ENCODE results near the gene SFXN1.
"Not testable (repeated sequence)": the region's sequence is repeated elsewhere in the genome, so short reads cannot be mapped to it uniquely, and the experiment has no call there.

Gene SFXN1

GRCh38 chr5:175494264-175495183, 16.2 kb downstream of the SFXN1 start:
- no peak for DNase-seq

GRCh38 chr5:175501759-175502158, 23.4 kb downstream of the SFXN1 start:
- no peak for DNase-seq

- peak; percentile 24 to 33 for DNase-seq
Measured at GRCh38 chr5:175507671-175508070, 29.3 kb downstream of the SFXN1 start.

GRCh38 chr5:175508896-175509295, 30.5 kb downstream of the SFXN1 start:
- no peak for DNase-seq

- DNase-seq: no peak
Measured at GRCh38 chr5:175513297-175513696, 34.9 kb downstream of the SFXN1 start.

GRCh38 chr5:175513726-175514125, 35.4 kb downstream of the SFXN1 start:
- no peak for DNase-seq

- DNase-seq: peak; percentile 17 to 33
Measured at GRCh38 chr5:175516933-175517823, 38.8 kb downstream of the SFXN1 start.

GRCh38 chr5:175517824-175518450, 39.6 kb downstream of the SFXN1 start:
- peak; percentile 87 to 91 for DNase-seq

- no peak for DNase-seq
Measured at GRCh38 chr5:175519006-175519405, 40.6 kb downstream of the SFXN1 start.

GRCh38 chr5:175520321-175520720, 42.0 kb downstream of the SFXN1 start:
- DNase-seq: peak; percentile 62 to 70

- DNase-seq: no peak
Measured at GRCh38 chr5:175520873-175521272, 42.5 kb downstream of the SFXN1 start.

- DNase-seq: peak; percentile 40 to 58
Measured at GRCh38 chr5:175521313-175521833, 43.0 kb downstream of the SFXN1 start.

- no peak for DNase-seq
Measured at GRCh38 chr5:175523292-175523691, 44.9 kb downstream of the SFXN1 start.

- DNase-seq: no peak
Measured at GRCh38 chr5:175524211-175524610, 45.9 kb downstream of the SFXN1 start.

- no peak for DNase-seq
Measured at GRCh38 chr5:175526691-175527090, 48.3 kb downstream of the SFXN1 start.

GRCh38 chr5:175531361-175531760, 53.0 kb downstream of the SFXN1 start:
- no peak for DNase-seq

- DNase-seq: peak; percentile 86 to 89
Measured at GRCh38 chr5:175534070-175534932, 55.9 kb downstream of the SFXN1 start.

- DNase-seq: not testable (repeated sequence)
Measured at GRCh38 chr5:175535331-175535730, 57.0 kb downstream of the SFXN1 start.

GRCh38 chr5:175535796-175536195, 57.4 kb downstream of the SFXN1 start:
- no peak for DNase-seq

GRCh38 chr5:175538576-175538975, 60.2 kb downstream of the SFXN1 start:
- no peak for DNase-seq

- no peak for DNase-seq
Measured at GRCh38 chr5:175539936-175540335, 61.6 kb downstream of the SFXN1 start.

- DNase-seq: no peak
Measured at GRCh38 chr5:175541264-175541663, 62.9 kb downstream of the SFXN1 start.

Data from activated CD4-positive, alpha-beta T cell treated with anti-CD3 and anti-CD28 coated beads, Interleukin-2, amount 50 U/mL, for 48 hours (primary cell).